GM12801 (cell line): ENCODE results near the gene KLHL36.

ENCODE experiments used
- CTCF ChIP-seq: IDR thresholded peaks from one replicate; pipeline ENCODE4 v1.5.1; 2011; ENCODE audit warnings: control low read depth; ENCODE audit not compliant: insufficient read length; ENCODE audit errors: extremely low read depth

Gene KLHL36

GRCh38 chr16:84638231-84638806 is 10.0 kb upstream of the KLHL36 start:
- TF ChIP-seq CTCF = no peak

- no peak for TF ChIP-seq CTCF
Observed at GRCh38 chr16:84640145-84640544, 8.2 kb upstream of the KLHL36 start.

- TF ChIP-seq CTCF = no peak
Observed at GRCh38 chr16:84641643-84642358, 6.5 kb upstream of the KLHL36 start.

- no peak for TF ChIP-seq CTCF
Observed at GRCh38 chr16:84643180-84643583, 5.1 kb upstream of the KLHL36 start.

- no peak for TF ChIP-seq CTCF
Observed at GRCh38 chr16:84643674-84644073, 4.6 kb upstream of the KLHL36 start.

GRCh38 chr16:84648595-84649510 is 542 bp downstream of the KLHL36 start:
- TF ChIP-seq CTCF = no peak

- TF ChIP-seq CTCF = no peak
Observed at GRCh38 chr16:84649511-84649861, 1.2 kb downstream of the KLHL36 start.
